ENCODE measurements around the gene ASB2.

Gene ASB2

GRCh38 chr14:93926873-93927799, 49.2 kb downstream of the ASB2 start, which contains the start of gene FAM181A:
FAM181A (plus strand) TSS chr14:93927344; CDS start chr14:93928286, 942 bp downstream.
- DNase-seq (ENCODE audit: low read depth), result no peak

GRCh38 chr14:93926245-93926872, 50.0 kb downstream of the ASB2 start:
- DNase-seq (ENCODE audit: low read depth), result no peak

- DNase-seq (ENCODE audit: low read depth), result no peak
These were observed 50.9 kb downstream of the ASB2 start for GRCh38 chr14:93925374-93925895.

- no peak for DNase-seq (ENCODE audit: low read depth)
These were observed 51.6 kb downstream of the ASB2 start for GRCh38 chr14:93924592-93925355.

- DNase-seq (ENCODE audit: low read depth), result no peak
These were observed 52.7 kb downstream of the ASB2 start for GRCh38 chr14:93923626-93924025.

- DNase-seq (ENCODE audit: low read depth), result no peak
These were observed 55.2 kb downstream of the ASB2 start for GRCh38 chr14:93921001-93921806.

- no peak for DNase-seq (ENCODE audit: low read depth)
These were observed 59.2 kb downstream of the ASB2 start for GRCh38 chr14:93917141-93917540.

GRCh38 chr14:93916498-93916897, 59.9 kb downstream of the ASB2 start:
- no peak for DNase-seq (ENCODE audit: low read depth)

- no peak for DNase-seq (ENCODE audit: low read depth)
These were observed 60.6 kb downstream of the ASB2 start for GRCh38 chr14:93915800-93916199.

GRCh38 chr14:93915070-93915705, 61.2 kb downstream of the ASB2 start:
- DNase-seq (ENCODE audit: low read depth), result no peak

GRCh38 chr14:93914278-93914677, 62.1 kb downstream of the ASB2 start:
- no peak for DNase-seq (ENCODE audit: low read depth)

- DNase-seq (ENCODE audit: low read depth), result no peak
These were observed 63.6 kb downstream of the ASB2 start for GRCh38 chr14:93912782-93913181.

GRCh38 chr14:93911975-93912615, 64.3 kb downstream of the ASB2 start:
- DNase-seq (ENCODE audit: low read depth), result no peak

GRCh38 chr14:93909429-93910128, 66.8 kb downstream of the ASB2 start:
- DNase-seq (ENCODE audit: low read depth), result no peak

GRCh38 chr14:93906341-93907329, 69.7 kb downstream of the ASB2 start:
- DNase-seq (ENCODE audit: low read depth), result peak; percentile 6

- DNase-seq (ENCODE audit: low read depth), result no peak
These were observed 70.7 kb downstream of the ASB2 start for GRCh38 chr14:93905623-93906022.

GRCh38 chr14:93903342-93904184, 72.8 kb downstream of the ASB2 start:
- DNase-seq (ENCODE audit: low read depth), result no peak

Measured in stimulated activated CD8-positive, alpha-beta memory T cell treated with anti-CD3 and anti-CD28 coated beads, Interleukin-12 subunit alpha, Interleukin-12 subunit beta, amount 100 ng/mL, for 4 hours (primary cell).